Esophagus muscularis mucosa (tissue), 4 donors: ENCODE measurements around the gene ELFN1. TPM values are rescaled to one million over a fixed set of nuclear protein-coding genes. Genes with fewer than 3 reads are reported as not detected.
A peak's percentile ranks its signal among the peaks of the same experiment; 100 is the strongest.

Source experiments
- DNase-seq: peaks from one replicate; pipeline ENCODE4 v3.0.0-alpha.2; 2017; ENCODE audit errors: extremely low spot score
- H3K27ac ChIP-seq, 4 donors: fragments of 200-600 bp; sonication (generic); replicated peaks in 1 of 4; 1 replicate in 3 of 4; 2 replicates in 1 of 4; pipeline ENCODE4 v1.5.1; 2016 to 2019; ENCODE audit warnings: mild to moderate bottlenecking in 1 of 4
- H3K27me3 ChIP-seq, 4 donors: fragments of 200-600 bp; sonication (generic); one replicate each; pipeline versions ENCODE4 v1.5.1 to v1.6.0; 2016 to 2019
- H3K36me3 ChIP-seq, 4 donors: fragments of 200-600 bp; sonication (generic); one replicate each; pipeline ENCODE4 v1.5.1; 2016 to 2019
- H3K4me1 ChIP-seq, 4 donors: fragments of 200-600 bp; sonication (generic); one replicate each; pipeline ENCODE4 v1.5.1; 2016 to 2019
- H3K4me3 ChIP-seq, 4 donors: fragments of 200-600 bp; sonication (generic); 1 replicate in 2 of 4; 2 replicates in 2 of 4; pipeline ENCODE4 v1.5.1; 2016 to 2019; ENCODE audit warnings: mild to moderate bottlenecking in 4 of 4, moderate library complexity in 1 of 4
- H3K9me3 ChIP-seq, 4 donors: fragments of 200-600 bp; sonication (generic); 1 replicate in 3 of 4; 2 replicates in 1 of 4; pipeline ENCODE4 v1.5.1; 2016 to 2019
- EP300 ChIP-seq: sonication (generic); formaldehyde crosslinking; IDR thresholded peaks from one replicate; pipeline ENCODE4 v1.6.1; 2017; ENCODE audit warnings: antibody characterized with exemption
- POLR2A ChIP-seq: fragments of 450-650 bp; IDR thresholded peaks from one replicate; pipeline ENCODE4 v1.6.1; 2017; ENCODE audit warnings: antibody characterized with exemption, moderate library complexity, mild to moderate bottlenecking, low read depth
- POLR2AphosphoS5 ChIP-seq, 2 donors: sonication (generic); formaldehyde crosslinking; IDR thresholded peaks; one replicate each; pipeline ENCODE4 v1.6.1; 2017; ENCODE audit warnings: antibody characterized with exemption in 2 of 2
- WGBS: methylation state at CpG from one replicate; pipeline ENCODE4 v1.1.5; 2018; 5-methylcytosine and 5-hydroxymethylcytosine counted together
- intact Hi-C: fragments of 100-400 bp; cut with DNase I; formaldehyde crosslinking; loops from one replicate; pipeline ENCODE4 v1.15.1; 2023
- total RNA-seq, 4 donors: library from RNA; depleted of rRNA; stranded (reverse); fragments of >200 nt; gene quantifications; one replicate each; pipeline versions ENCODE4 v1.1.0 to v1.2.1, GENCODE V29; 2016
- TF ChIP-seq, protein P1 (sequence below), 3 experiments: fragments of 200-600 bp in 2 of 3; fragments of 450-650 bp in 1 of 3; sonication (generic) in 2 of 3; IDR thresholded peaks; one replicate each; pipeline ENCODE4 v1.5.1; 2017 to 2019; ENCODE audit warnings: antibody characterized with exemption in 3 of 3, mild to moderate bottlenecking in 2 of 3, moderate library complexity in 1 of 3

Gene ELFN1
- total RNA-seq, 4 donors from 2014 or later: 0.86 to 3.3 (median 1.9) TPM

DNA sequence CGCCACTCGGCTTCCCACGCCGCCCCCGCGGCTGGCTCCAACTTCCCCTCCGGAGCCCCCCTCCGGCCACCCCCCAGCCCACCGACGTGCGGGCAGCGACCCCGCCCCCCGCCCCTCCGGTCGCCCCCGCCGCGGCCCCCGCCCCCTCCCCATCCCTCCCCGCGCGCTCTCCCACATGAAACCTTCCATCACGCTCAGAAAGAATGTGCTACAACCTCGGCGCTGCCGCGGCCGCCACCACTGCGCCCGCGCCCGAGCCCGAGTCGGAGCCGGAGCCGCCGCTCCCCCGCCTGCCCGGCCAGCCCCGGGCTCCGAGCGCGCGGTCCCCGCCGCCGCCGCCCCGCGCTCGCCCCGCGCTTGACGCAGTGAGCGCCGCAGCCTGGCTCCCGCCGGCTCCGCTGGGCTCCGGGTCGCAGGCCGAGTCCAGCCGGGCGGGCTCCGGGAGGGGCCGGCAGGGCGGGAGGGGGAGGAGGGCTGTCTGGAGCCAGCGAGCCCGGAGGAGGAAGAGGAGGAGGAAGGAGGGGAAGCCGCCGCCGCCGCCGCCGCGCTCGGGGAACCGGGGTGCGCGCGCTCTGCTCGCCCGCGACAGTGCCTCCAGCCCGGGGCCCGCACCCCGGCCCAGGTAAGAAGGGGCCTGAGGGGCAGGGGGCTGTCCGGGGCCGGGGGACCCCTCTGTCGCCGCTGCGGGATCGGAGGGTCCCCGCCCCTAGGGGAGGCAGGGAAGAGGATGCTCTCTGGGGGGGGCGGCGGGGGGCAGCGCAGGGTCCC lies 4.3 kb upstream of the ELFN1 start:
- Histone ChIP-seq H3K27me3 (peaks cover 6 to 95% (median 66%) of the 10 kb centered on the region in 4 donors), H3K9me3 (peaks cover 0 to 4% (median 0%) of the 10 kb centered on the region in 4 donors), H3K4me3 (peak overlapping the region; percentile 52 to 70 (median 62)), H3K27ac (peak overlapping the region; percentile 33 to 54 (median 38)), H3K36me3 (no peaks in the 10 kb centered on the region), H3K4me1 (peaks cover 41 to 62% (median 59%) of the 10 kb centered on the region in 4 donors)
- WGBS: 0% methylated on average over 1 of the region's 98 CpGs
- DNase-seq: no peak
- intact Hi-C loops: loop anchor here (5.0 to 10.0 kb wide), 3 partner anchors 89 to 679 kb away; no protein-coding TSS in a partner anchor
- TF ChIP-seq, protein P1, sequence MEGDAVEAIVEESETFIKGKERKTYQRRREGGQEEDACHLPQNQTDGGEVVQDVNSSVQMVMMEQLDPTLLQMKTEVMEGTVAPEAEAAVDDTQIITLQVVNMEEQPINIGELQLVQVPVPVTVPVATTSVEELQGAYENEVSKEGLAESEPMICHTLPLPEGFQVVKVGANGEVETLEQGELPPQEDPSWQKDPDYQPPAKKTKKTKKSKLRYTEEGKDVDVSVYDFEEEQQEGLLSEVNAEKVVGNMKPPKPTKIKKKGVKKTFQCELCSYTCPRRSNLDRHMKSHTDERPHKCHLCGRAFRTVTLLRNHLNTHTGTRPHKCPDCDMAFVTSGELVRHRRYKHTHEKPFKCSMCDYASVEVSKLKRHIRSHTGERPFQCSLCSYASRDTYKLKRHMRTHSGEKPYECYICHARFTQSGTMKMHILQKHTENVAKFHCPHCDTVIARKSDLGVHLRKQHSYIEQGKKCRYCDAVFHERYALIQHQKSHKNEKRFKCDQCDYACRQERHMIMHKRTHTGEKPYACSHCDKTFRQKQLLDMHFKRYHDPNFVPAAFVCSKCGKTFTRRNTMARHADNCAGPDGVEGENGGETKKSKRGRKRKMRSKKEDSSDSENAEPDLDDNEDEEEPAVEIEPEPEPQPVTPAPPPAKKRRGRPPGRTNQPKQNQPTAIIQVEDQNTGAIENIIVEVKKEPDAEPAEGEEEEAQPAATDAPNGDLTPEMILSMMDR (IDR thresholded peaks at IDR 0.05): no peak
- no peak for TF ChIP-seq POLR2AphosphoS5 (IDR thresholded peaks at IDR 0.05)
- TF ChIP-seq POLR2A: no peak
- TF ChIP-seq EP300: no peak

DNA sequence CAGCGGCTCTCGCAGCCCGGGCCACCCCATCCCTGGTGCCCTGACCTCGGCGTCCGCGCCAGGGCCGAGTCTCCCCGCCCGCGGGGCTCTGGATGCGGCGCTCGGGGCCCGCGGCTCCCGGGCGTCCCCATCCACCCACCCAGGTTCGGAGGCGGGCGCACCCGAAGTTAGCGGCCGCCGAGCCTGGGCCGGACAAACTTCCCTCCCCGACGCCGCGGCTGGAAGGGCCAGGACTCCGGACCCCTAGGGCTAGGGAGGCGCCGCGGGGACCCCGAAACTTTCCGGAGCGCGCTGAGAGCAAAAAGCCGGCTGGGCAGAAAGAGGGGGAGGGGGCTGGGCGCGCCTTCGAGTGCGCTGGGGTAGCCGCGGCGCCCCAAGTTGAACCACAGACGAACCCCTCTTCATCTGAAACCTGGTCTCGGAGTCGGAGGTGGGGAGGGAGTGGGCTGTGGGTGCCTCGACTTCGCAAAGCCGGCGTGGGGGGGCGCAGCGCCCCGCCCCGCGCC lies 3.7 kb upstream of the ELFN1 start:
- Histone ChIP-seq H3K27ac (peak overlapping the region in 1 of 4 donors; percentile 26), H3K9me3 (peaks cover 0 to 4% (median 0%) of the 10 kb centered on the region in 4 donors), H3K27me3 (peaks cover 6 to 99% (median 72%) of the 10 kb centered on the region in 4 donors), H3K36me3 (no peaks in the 10 kb centered on the region), H3K4me1 (peaks cover 41 to 68% (median 61%) of the 10 kb centered on the region in 4 donors), H3K4me3 (peak overlapping the region; percentile 52 to 70 (median 62))
- TF ChIP-seq EP300 (no peak), POLR2AphosphoS5 (IDR thresholded peaks at IDR 0.05) (no peak), POLR2A (no peak)
- TF ChIP-seq, protein P1 (IDR thresholded peaks at IDR 0.05): no peak
- intact Hi-C loops: loop anchor here (5.0 to 10.0 kb wide), 3 partner anchors 88 to 678 kb away; no protein-coding TSS in a partner anchor
- WGBS: 2% methylated on average over 11 of the region's 58 CpGs
- DNase-seq: no peak

DNA sequence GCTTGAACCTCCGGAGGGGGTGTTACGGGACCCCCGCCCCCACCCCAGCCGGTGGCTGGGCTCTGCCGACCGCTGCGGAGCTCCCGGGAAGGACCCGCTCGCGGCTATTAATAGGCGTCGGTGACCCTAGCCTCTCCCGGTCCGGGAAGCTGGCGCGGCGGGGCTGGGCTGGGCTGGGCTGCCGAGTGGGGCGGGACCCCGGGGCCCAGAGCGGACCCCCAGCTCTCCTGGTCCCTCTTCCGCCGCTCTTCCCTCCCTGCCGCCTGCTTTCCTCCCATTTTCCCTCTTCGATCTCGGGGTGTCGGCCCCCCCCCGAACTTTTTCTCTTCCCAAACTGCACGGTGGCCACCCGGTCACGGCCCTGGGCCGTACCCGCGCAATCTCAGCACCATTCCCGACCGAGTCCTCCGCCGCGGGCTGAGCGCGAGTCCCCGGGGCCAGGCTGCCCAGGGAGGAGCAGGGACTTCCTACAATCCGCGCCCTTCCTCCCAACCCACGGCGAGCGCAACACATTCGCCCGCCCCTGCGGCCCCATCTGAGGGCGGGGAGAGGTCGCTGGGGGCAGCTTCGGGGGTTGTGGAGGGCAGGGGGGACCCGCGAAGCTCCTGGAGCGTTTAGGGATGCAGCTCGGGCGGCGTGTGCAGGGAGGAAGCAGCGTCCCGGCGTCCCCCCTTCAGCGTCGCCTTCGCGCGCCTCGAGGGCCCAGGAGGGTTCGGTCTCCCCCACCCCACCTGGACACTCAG lies 3.1 kb upstream of the ELFN1 start:
- Histone ChIP-seq H3K27me3 (peaks cover 6 to 99% (median 77%) of the 10 kb centered on the region in 4 donors), H3K4me1 (peaks cover 41 to 69% (median 61%) of the 10 kb centered on the region in 4 donors), H3K4me3 (peak overlapping the region; percentile 52 to 70 (median 62)), H3K27ac (no peak overlapping the region), H3K9me3 (no peaks in the 10 kb centered on the region), H3K36me3 (no peaks in the 10 kb centered on the region)
- DNase-seq: no peak
- intact Hi-C loops: loop anchor here (5.0 to 10.0 kb wide), 3 partner anchors 88 to 678 kb away; no protein-coding TSS in a partner anchor
- WGBS: under 1% methylated on average over 37 of the region's 70 CpGs
- TF ChIP-seq POLR2A (no peak), EP300 (no peak), POLR2AphosphoS5 (IDR thresholded peaks at IDR 0.05) (no peak)
- TF ChIP-seq, protein P1 (IDR thresholded peaks at IDR 0.05): no peak

DNA sequence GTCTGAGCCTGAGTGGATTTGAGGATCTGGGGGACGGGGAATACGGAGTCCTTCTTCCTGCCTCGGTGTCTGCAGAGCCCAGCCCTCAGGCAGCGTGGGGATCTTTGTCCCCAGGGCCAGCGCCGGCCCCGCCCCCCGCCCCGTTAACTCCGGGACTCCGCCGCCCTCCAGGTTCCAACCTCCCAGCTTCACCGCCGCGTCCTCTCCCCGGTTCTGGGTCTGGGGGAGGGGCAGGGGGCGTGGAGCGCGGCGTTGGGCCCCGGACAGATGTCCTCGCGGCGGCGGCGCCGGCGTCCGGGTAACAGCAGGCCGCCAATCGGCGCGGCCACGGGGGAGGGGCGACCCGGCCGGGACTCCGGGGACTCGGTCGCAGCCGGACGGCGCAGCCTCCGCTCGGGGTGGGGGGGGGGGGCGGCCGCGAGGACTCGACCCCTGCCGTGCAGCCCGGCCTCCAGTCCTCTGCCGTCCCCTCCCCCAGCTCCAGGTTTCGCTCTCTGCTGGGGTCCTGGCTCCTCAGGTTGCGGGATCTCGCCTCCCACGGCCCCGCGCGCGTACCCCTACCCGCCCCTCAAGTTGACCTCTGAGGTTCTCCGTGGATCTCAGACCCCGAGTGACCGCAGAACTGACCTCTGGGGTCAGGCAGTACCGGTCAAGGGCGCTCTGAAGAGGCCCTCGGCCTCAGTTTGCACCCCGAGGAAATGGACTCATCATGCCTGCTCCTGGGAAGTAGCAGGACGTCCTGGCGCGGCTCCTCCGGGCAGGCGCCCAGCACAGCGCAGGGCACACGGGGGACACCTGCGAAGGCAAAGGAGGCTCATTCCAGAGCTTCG lies 2.3 kb upstream of the ELFN1 start:
- intact Hi-C loops: loop anchor here (5.0 to 10.0 kb wide), 3 partner anchors 87 to 677 kb away; no protein-coding TSS in a partner anchor
- no peaks in the 10 kb centered on the region for H3K9me3 ChIP-seq
- DNase-seq: no peak
- no peak for TF ChIP-seq POLR2AphosphoS5 (IDR thresholded peaks at IDR 0.05)
- no peak for TF ChIP-seq POLR2A
- no peak for TF ChIP-seq EP300
- TF ChIP-seq, protein P1 (IDR thresholded peaks at IDR 0.05): no peak
- peaks cover 6 to 99% (median 82%) of the 10 kb centered on the region in 4 donors for H3K27me3 ChIP-seq
- 53% methylated on average over 22 of the region's 77 CpGs for WGBS
- H3K4me1 ChIP-seq: peaks cover 41 to 69% (median 61%) of the 10 kb centered on the region in 4 donors
- no peaks in the 10 kb centered on the region for H3K36me3 ChIP-seq
- no peak overlapping the region for H3K27ac ChIP-seq
- peak overlapping the region; percentile 52 to 70 (median 62) for H3K4me3 ChIP-seq
